ENCODE results near the gene CDK5R1. TPM values are rescaled to one million over a fixed set of nuclear protein-coding genes. Genes with fewer than 3 reads are reported as not detected.

Gene CDK5R1
- total RNA-seq, 1 donor from 2014 or later: 8.0 TPM

GRCh38 chr17:32515677-32516383 lies 29.0 kb downstream of the CDK5R1 start:
- H3K4me3 ChIP-seq (ENCODE audit: low read depth, low read length): no peak overlapping the region
- DNase-seq (ENCODE audit: low read depth): no peak
- TF ChIP-seq CTCF (conservative IDR thresholded peaks at IDR 0.05; ENCODE audit: low read depth, low read length): no peak

DNA sequence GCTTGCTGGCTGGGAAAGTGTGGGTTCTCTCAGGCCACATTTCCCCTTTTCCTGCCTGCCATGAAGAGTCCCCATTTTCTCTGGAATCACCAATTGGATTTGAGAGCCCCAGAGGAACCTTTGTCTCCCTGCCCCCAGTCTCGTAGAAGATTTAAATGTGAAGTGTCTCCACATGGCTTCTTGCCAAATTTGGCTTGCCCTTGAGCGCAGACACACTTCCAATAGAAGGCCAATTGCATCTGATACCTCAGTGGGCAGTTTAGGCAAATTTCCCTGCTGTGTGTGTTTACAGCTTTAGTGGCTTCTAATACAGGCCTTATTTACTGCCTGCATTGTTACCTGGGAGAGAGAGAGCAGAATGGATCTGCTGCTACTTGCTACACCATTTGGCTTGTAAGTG lies 29.7 kb downstream of the CDK5R1 start:
- H3K4me3 ChIP-seq (ENCODE audit: low read depth, low read length): no peak overlapping the region
- no peak for TF ChIP-seq CTCF (conservative IDR thresholded peaks at IDR 0.05; ENCODE audit: low read depth, low read length)
- DNase-seq (ENCODE audit: low read depth): no peak

DNA sequence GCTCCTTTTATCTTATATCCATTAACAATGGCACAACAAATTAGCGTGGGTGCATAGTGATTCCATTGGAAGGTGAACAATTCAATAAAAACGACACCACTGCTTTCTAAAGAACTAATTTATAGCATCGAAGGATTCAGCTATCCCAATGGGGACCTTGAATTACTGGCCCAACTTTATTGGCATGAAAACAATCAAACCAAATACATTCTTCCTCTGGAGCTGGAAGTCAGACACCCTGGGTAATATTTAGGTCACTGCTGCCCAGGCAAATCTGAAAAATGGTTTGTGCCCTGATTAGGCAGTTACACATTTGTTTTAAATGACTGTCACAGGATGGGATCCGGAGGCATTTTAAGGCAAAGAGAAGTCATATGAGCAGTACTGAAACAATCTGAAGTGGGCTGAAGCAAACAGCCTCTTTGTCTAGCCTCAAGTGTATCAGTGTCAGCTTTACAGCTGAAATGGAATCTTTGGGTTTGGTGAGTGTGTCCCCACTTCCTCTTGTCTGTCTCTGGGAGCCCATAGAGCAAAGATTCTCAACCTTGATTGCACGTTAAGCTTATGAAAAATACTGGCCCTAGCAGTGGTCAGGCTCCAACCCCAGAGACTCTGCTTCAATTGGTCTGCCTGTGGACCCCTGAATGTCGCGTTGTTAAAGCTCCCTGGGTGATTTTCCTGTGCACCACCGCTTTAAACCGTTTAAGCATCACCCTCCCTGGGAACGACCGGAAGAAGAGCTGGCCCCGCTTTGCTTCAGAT lies 30.3 kb downstream of the CDK5R1 start:
- H3K4me3 ChIP-seq (ENCODE audit: low read depth, low read length): no peak overlapping the region
- no peak for TF ChIP-seq CTCF (conservative IDR thresholded peaks at IDR 0.05; ENCODE audit: low read depth, low read length)
- no peak for DNase-seq (ENCODE audit: low read depth)

GRCh38 chr17:32517982-32518381 lies 31.2 kb downstream of the CDK5R1 start:
- no peak for DNase-seq (ENCODE audit: low read depth)
- TF ChIP-seq CTCF (conservative IDR thresholded peaks at IDR 0.05; ENCODE audit: low read depth, low read length): no peak

GRCh38 chr17:32518646-32519227 lies 31.9 kb downstream of the CDK5R1 start:
- peak overlapping the region; percentile 56 for H3K4me3 ChIP-seq (ENCODE audit: low read depth, low read length)
- no peak for DNase-seq (ENCODE audit: low read depth)
- no peak for TF ChIP-seq CTCF (conservative IDR thresholded peaks at IDR 0.05; ENCODE audit: low read depth, low read length)

More at GRCh38 chr17:32517982-32518381, 31.2 kb downstream of the CDK5R1 start:
- no peak overlapping the region for H3K4me3 ChIP-seq (ENCODE audit: low read depth, low read length)

- H3K4me3 ChIP-seq (ENCODE audit: low read depth, low read length): peak overlapping the region; percentile 56
- no peak for TF ChIP-seq CTCF (conservative IDR thresholded peaks at IDR 0.05; ENCODE audit: low read depth, low read length)
- no peak for DNase-seq (ENCODE audit: low read depth)
These were observed 32.7 kb downstream of the CDK5R1 start for GRCh38 chr17:32519228-32520103.

Measured in epithelial cell of proximal tubule (primary cell).